Sigmoid colon (tissue), 7 donors: Measurements from ENCODE around the gene SMIM22. TPM values are rescaled to one million over a fixed set of nuclear protein-coding genes. Genes with fewer than 3 reads are reported as not detected.

Source experiments
- DNase-seq: peaks from one replicate; pipeline ENCODE4 v3.0.0-alpha.2; 2019
- H3K27ac ChIP-seq, 4 donors: fragments of 200-600 bp; sonication (generic); one replicate each; pipeline ENCODE4 v1.5.1; 2016 to 2019; ENCODE audit warnings: mild to moderate bottlenecking in 1 of 4
- H3K27me3 ChIP-seq, 3 donors: fragments of 200-600 bp; sonication (generic); one replicate each; pipeline ENCODE4 v1.5.1; 2019; ENCODE audit warnings: mild to moderate bottlenecking in 1 of 3
- H3K36me3 ChIP-seq, 4 donors: fragments of 200-600 bp; sonication (generic); one replicate each; pipeline ENCODE4 v1.5.1; 2016 to 2019
- H3K4me1 ChIP-seq, 4 donors: fragments of 200-600 bp; sonication (generic); one replicate each; pipeline ENCODE4 v1.5.1; 2017 to 2019
- H3K4me3 ChIP-seq, 4 donors: fragments of 200-600 bp; sonication (generic); one replicate each; pipeline ENCODE4 v1.5.1; 2017 to 2019; ENCODE audit warnings: mild to moderate bottlenecking in 2 of 4, moderate library complexity in 1 of 4
- H3K9me3 ChIP-seq, 4 donors: fragments of 200-600 bp in 3 of 4; sonication (generic) in 3 of 4; one replicate each; pipeline versions ENCODE4 v1.5.1 to v1.6.1; 2013 to 2019
- CTCF ChIP-seq, 4 experiments: fragments of 450-650 bp in 3 of 4; fragments of 200-600 bp in 1 of 4; IDR thresholded peaks; one replicate each; pipeline ENCODE4 v1.5.1; 2016 to 2019; ENCODE audit warnings: antibody characterized with exemption in 4 of 4, mild to moderate bottlenecking in 3 of 4, moderate library complexity in 2 of 4
- EP300 ChIP-seq, 4 donors: sonication (generic); formaldehyde crosslinking; IDR thresholded peaks; one replicate each; pipeline ENCODE4 v1.6.1; 2017; ENCODE audit warnings: antibody characterized with exemption in 4 of 4
- POLR2A ChIP-seq, 2 donors: fragments of 450-650 bp; IDR thresholded peaks; one replicate each; pipeline ENCODE4 v1.6.1; 2016; ENCODE audit warnings: antibody characterized with exemption in 2 of 2, mild to moderate bottlenecking in 2 of 2, moderate library complexity in 2 of 2
- POLR2AphosphoS5 ChIP-seq, 4 donors: sonication (generic); formaldehyde crosslinking; IDR thresholded peaks; one replicate each; pipeline ENCODE4 v1.6.1; 2017; ENCODE audit warnings: antibody characterized with exemption in 4 of 4
- WGBS, 2 donors: extraction: QIAGEN DNeasy Blood & Tissue Kit; methylation state at CpG; one replicate each; pipeline ENCODE4 v1.1.7; 2013; 5-methylcytosine and 5-hydroxymethylcytosine counted together
- intact Hi-C: fragments of 100-400 bp; cut with DNase I; formaldehyde crosslinking; loops from one replicate; pipeline ENCODE4 v1.15.1; 2023
- polyA plus RNA-seq, 3 donors: library from polyadenylated mRNA; stranded (reverse); fragments of 200-250 nt; gene quantifications; one replicate each; pipeline ENCODE4 v1.2.3, GENCODE V29; 2013
- total RNA-seq, 4 donors: library from RNA; depleted of rRNA; stranded (reverse); fragments of >200 nt; gene quantifications; one replicate each; pipeline ENCODE4 v1.1.0, GENCODE V29; 2016
- donor health status: healthy with polysubstance abuse.
- donor health status: Bipolar disorder and iron deficiency.
- donor health status: healthy.

SMIM22 gene
- total and polyA plus RNA-seq, 7 donors = 848 to 2,006 (median 1,963) TPM; not detected in 4

GRCh38 chr16:4787627-4788482 lies 7.3 kb upstream of the SMIM22 start, which contains the start of gene SEPTIN12:
Gene SEPTIN12, minus strand, starts transcription at chr16:4788345. Its CDS starts 700 bp downstream, at chr16:4787645.
- 77 to 80% methylated on average over 14 of the region's 14 CpGs for WGBS, 2 donors
- TF ChIP-seq POLR2AphosphoS5 (IDR thresholded peaks at IDR 0.05) = no peak
- no peak for TF ChIP-seq CTCF (IDR thresholded peaks at IDR 0.05)
- TF ChIP-seq POLR2A (IDR thresholded peaks at IDR 0.05) = no peak
- Histone ChIP-seq H3K27me3 (no peaks in the 10 kb centered on the region), H3K36me3 (no peaks in the 10 kb centered on the region), H3K9me3 (no peaks in the 10 kb centered on the region), H3K4me3 (no peak within 1 kb of the TSS), H3K27ac (no peak within 1 kb of the TSS), H3K4me1 (no peaks in the 10 kb centered on the region)
- intact Hi-C loops = no loop called here
- DNase-seq = no peak

- no peaks in the 10 kb centered on the region for H3K4me1 ChIP-seq
- intact Hi-C loops = no loop called here
- TF ChIP-seq POLR2AphosphoS5 (IDR thresholded peaks at IDR 0.05) (no peak), EP300 (IDR thresholded peaks at IDR 0.05) (no peak), CTCF (IDR thresholded peaks at IDR 0.05) (no peak), POLR2A (IDR thresholded peaks at IDR 0.05) (no peak)
- H3K9me3 ChIP-seq = no peaks in the 10 kb centered on the region
- H3K27me3 ChIP-seq = no peaks in the 10 kb centered on the region
- H3K4me3 ChIP-seq = no peak overlapping the region
- no peak for DNase-seq
- 13 to 51% methylated on average over 9 of the region's 9 CpGs for WGBS, 2 donors
- no peak overlapping the region for H3K27ac ChIP-seq
- no peaks in the 10 kb centered on the region for H3K36me3 ChIP-seq
Measured at GRCh38 chr16:4788489-4788889, 6.7 kb upstream of the SMIM22 start.

- WGBS, 2 donors = 78 to 88% methylated on average over 7 of the region's 7 CpGs
- Histone ChIP-seq H3K27me3 (no peaks in the 10 kb centered on the region), H3K4me3 (no peak overlapping the region), H3K27ac (no peak overlapping the region), H3K9me3 (no peaks in the 10 kb centered on the region), H3K4me1 (no peaks in the 10 kb centered on the region), H3K36me3 (no peaks in the 10 kb centered on the region)
- intact Hi-C loops = no loop called here
- TF ChIP-seq POLR2A (IDR thresholded peaks at IDR 0.05) (no peak), POLR2AphosphoS5 (IDR thresholded peaks at IDR 0.05) (no peak), CTCF (IDR thresholded peaks at IDR 0.05) (no peak), EP300 (IDR thresholded peaks at IDR 0.05) (no peak)
- no peak for DNase-seq
Measured at GRCh38 chr16:4788910-4789309, 6.3 kb upstream of the SMIM22 start.

GRCh38 chr16:4790261-4790660 lies 4.9 kb upstream of the SMIM22 start:
- Histone ChIP-seq H3K27ac (no peak overlapping the region), H3K4me3 (no peak overlapping the region), H3K4me1 (no peaks in the 10 kb centered on the region), H3K9me3 (no peaks in the 10 kb centered on the region), H3K27me3 (no peaks in the 10 kb centered on the region), H3K36me3 (no peaks in the 10 kb centered on the region)
- no peak for DNase-seq
- WGBS, 2 donors = 45 to 78% methylated on average over 10 of the region's 10 CpGs
- TF ChIP-seq POLR2A (IDR thresholded peaks at IDR 0.05) (no peak), EP300 (IDR thresholded peaks at IDR 0.05) (no peak), POLR2AphosphoS5 (IDR thresholded peaks at IDR 0.05) (no peak)
- intact Hi-C loops = no loop called here

GRCh38 chr16:4790871-4791270 lies 4.3 kb upstream of the SMIM22 start:
- Histone ChIP-seq H3K4me1 (no peaks in the 10 kb centered on the region), H3K27me3 (no peaks in the 10 kb centered on the region), H3K27ac (no peak overlapping the region), H3K4me3 (no peak overlapping the region), H3K9me3 (no peaks in the 10 kb centered on the region), H3K36me3 (no peaks in the 10 kb centered on the region)
- intact Hi-C loops = no loop called here
- DNase-seq = no peak
- WGBS, 2 donors = 68 to 87% methylated on average over 10 of the region's 10 CpGs
- no peak for TF ChIP-seq EP300 (IDR thresholded peaks at IDR 0.05)
- no peak for TF ChIP-seq POLR2AphosphoS5 (IDR thresholded peaks at IDR 0.05)
- TF ChIP-seq CTCF (IDR thresholded peaks at IDR 0.05) = no peak
- TF ChIP-seq POLR2A (IDR thresholded peaks at IDR 0.05) = no peak
